Measurements from ENCODE around the gene OBSCN.

The OBSCN gene

GRCh38 chr1:228207851-228208821 is at the start of gene OBSCN:
OBSCN (plus strand) TSS chr1:228208044; CDS start chr1:228211784, 3,740 bp downstream.
- no peak for DNase-seq (ENCODE audit: low read depth)

GRCh38 chr1:228158151-228159007 is 49.5 kb upstream of the OBSCN start:
- no peak for DNase-seq (ENCODE audit: low read depth)

GRCh38 chr1:228159008-228159665 is 48.7 kb upstream of the OBSCN start:
- no peak for DNase-seq (ENCODE audit: low read depth)

GRCh38 chr1:228160201-228160761 is 47.6 kb upstream of the OBSCN start:
- DNase-seq (ENCODE audit: low read depth): no peak

- DNase-seq (ENCODE audit: low read depth): no peak
These were observed 46.5 kb upstream of the OBSCN start for GRCh38 chr1:228161362-228161761.

- DNase-seq (ENCODE audit: low read depth): no peak
These were observed 46.0 kb upstream of the OBSCN start for GRCh38 chr1:228161866-228162265.

- no peak for DNase-seq (ENCODE audit: low read depth)
These were observed 45.4 kb upstream of the OBSCN start for GRCh38 chr1:228162286-228163006.

GRCh38 chr1:228163007-228163753 is 44.7 kb upstream of the OBSCN start:
- no peak for DNase-seq (ENCODE audit: low read depth)

- no peak for DNase-seq (ENCODE audit: low read depth)
These were observed 43.9 kb upstream of the OBSCN start for GRCh38 chr1:228163776-228164519.

GRCh38 chr1:228164561-228165371 is 43.1 kb upstream of the OBSCN start:
- no peak for DNase-seq (ENCODE audit: low read depth)

- peak; percentile 100 for DNase-seq (ENCODE audit: low read depth)
These were observed 42.3 kb upstream of the OBSCN start, which contains the start of gene IBA57 for GRCh38 chr1:228165372-228166169. IBA57 (plus strand) TSS chr1:228165804; CDS start chr1:228165817, 13 bp downstream.

- peak; percentile 32 for DNase-seq (ENCODE audit: low read depth)
These were observed 41.5 kb upstream of the OBSCN start for GRCh38 chr1:228166170-228166936.

- DNase-seq (ENCODE audit: low read depth): no peak
These were observed 39.1 kb upstream of the OBSCN start for GRCh38 chr1:228168563-228169270.

GRCh38 chr1:228169345-228169744 is 38.5 kb upstream of the OBSCN start:
- DNase-seq (ENCODE audit: low read depth): no peak

- no peak for DNase-seq (ENCODE audit: low read depth)
These were observed 37.2 kb upstream of the OBSCN start for GRCh38 chr1:228170666-228171065.

GRCh38 chr1:228171221-228171891 is 36.5 kb upstream of the OBSCN start:
- DNase-seq (ENCODE audit: low read depth): no peak

All from activated T-helper 9 cell treated with anti-CD3 and anti-CD28 coated beads, Interleukin-2, amount 50 U/mL, for 16 hours (primary cell).